DMS153 treated with DMSO at 0.1 percent for 48 hours (cell line): Measurements from ENCODE around the gene MNT.

Experiments
- DNase-seq: peaks from one replicate; lab custom pipeline; 2025; ENCODE audit not compliant: unreplicated experiment; lab: John Stamatoyannopoulos, UW

Gene MNT

GRCh38 chr17:2335726-2336214 is 65.1 kb downstream of the MNT start:
- DNase-seq, result no peak
